NCI-H2171 treated with DMSO at 0.1 percent for 48 hours (cell line): ENCODE measurements around the gene LRRC10.

ENCODE experiments used
- DNase-seq: peaks from one replicate; lab custom pipeline; 2025; lab: John Stamatoyannopoulos, UW

Gene LRRC10

DNA sequence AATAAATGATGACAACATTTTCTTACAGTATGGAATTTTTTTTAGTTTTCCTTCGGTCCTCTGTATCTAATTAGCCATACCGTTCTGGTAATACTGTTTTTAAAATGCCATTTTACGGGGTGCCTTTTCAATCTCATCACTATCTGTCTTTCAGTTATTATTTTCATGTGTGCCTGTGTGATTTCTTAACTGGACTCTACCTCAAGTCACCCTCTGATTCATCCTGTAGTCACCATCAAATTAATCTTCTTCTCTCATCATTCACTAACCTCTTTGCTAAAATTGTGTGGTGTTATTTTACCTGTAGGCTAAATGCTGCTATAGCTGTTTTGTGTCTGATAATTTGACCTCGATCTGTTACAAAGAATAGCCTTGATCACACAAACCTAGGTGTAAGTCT lies 41.5 kb downstream of the LRRC10 start:
- no peak for DNase-seq

DNA sequence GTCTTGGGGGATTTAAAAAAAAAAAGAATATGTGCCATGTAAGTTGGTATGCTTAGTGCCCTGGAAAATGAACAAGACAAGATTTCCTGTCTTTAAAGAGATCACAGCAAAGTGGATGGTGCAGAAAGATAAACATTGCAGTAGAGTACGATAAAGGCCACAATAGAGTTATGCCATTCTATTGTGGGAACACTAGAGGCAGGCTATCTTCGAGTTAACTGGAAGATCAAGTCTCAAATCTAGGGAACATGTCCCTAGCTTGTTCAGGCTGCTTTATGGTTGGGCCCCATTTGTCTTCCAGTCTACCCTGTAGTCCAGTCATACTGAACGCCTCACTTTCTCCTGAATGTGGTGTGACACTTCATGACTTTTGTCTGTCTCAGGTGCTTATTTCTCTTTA lies 44.1 kb downstream of the LRRC10 start:
- DNase-seq = no peak

DNA sequence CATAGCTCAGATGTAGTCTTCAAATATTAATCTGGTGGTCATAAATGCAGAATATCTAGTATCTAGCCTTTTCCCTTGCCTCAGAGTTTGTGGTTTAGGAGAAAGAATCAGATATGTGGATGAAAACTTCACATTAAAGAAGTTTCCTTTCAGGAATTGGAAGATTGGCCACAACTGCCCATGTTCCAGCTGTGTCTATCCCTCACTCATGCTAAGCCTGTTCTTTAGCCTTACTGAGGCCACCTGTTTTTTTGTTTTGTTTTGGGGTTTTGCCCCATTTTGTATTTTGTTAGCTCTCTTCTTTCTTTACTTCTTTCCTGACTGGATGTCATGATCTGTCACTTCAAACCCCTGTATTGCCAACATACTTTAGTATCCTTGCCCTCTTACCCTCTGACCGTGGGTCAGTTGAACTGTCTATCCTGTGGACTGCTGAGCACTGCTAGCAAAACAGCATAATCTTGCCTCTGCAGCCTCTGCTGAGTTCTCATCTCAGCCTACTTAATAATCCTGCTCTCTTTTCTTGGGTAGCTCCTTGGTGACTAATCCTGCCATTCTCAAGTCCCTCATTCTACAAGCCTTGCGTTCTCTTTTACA lies 47.4 kb downstream of the LRRC10 start:
- no peak for DNase-seq
